HG03342 (cell line): ENCODE results near the gene HNRNPCL2.
"Not testable (repeated sequence)": the region's sequence is repeated elsewhere in the genome, so short reads cannot be mapped to it uniquely, and the experiment has no call there.

Experiments
- ATAC-seq: cut with Tn5 transposase; IDR thresholded peaks from one replicate; pipeline ENCODE4 v1.9.1; 2021; ENCODE audit warnings: mild to moderate bottlenecking, moderate library complexity; ENCODE audit not compliant: unreplicated experiment

The HNRNPCL2 gene

GRCh38 chr1:13116754-13117153 is at the start of gene HNRNPCL2:
TSS of gene HNRNPCL2 (minus strand) at chr1:13116854. CDS start at chr1:13116400, 454 bp downstream.
- not testable (repeated sequence) for ATAC-seq

- ATAC-seq = not testable (repeated sequence)
Observed at GRCh38 chr1:13165531-13165930, 48.9 kb upstream of the HNRNPCL2 start, which contains the start of gene HNRNPCL4. TSS of gene HNRNPCL4 (minus strand) at chr1:13165631. CDS start at chr1:13165467, 164 bp downstream.

GRCh38 chr1:13155909-13156308 is 39.3 kb upstream of the HNRNPCL2 start, which contains the start of gene PRAMEF26:
TSS of gene PRAMEF26 (minus strand) at chr1:13156009. CDS start at chr1:13153095, 2,914 bp downstream.
- not testable (repeated sequence) for ATAC-seq

- ATAC-seq = not testable (repeated sequence)
Observed at GRCh38 chr1:13070474-13070873, 46.2 kb downstream of the HNRNPCL2 start, which contains the start of gene PRAMEF25. TSS of gene PRAMEF25 (plus strand) at chr1:13070774. CDS start at chr1:13073694, 2,920 bp downstream.
